SHP77 treated with DMSO at 0.1 percent for 48 hours (cell line): ENCODE results near the gene AKR1C8.
"Not testable (repeated sequence)": the region's sequence is repeated elsewhere in the genome, so short reads cannot be mapped to it uniquely, and the experiment has no call there.

Experiments
- DNase-seq: peaks from one replicate; lab custom pipeline; 2025; lab: John Stamatoyannopoulos, UW

The AKR1C8 gene

DNA sequence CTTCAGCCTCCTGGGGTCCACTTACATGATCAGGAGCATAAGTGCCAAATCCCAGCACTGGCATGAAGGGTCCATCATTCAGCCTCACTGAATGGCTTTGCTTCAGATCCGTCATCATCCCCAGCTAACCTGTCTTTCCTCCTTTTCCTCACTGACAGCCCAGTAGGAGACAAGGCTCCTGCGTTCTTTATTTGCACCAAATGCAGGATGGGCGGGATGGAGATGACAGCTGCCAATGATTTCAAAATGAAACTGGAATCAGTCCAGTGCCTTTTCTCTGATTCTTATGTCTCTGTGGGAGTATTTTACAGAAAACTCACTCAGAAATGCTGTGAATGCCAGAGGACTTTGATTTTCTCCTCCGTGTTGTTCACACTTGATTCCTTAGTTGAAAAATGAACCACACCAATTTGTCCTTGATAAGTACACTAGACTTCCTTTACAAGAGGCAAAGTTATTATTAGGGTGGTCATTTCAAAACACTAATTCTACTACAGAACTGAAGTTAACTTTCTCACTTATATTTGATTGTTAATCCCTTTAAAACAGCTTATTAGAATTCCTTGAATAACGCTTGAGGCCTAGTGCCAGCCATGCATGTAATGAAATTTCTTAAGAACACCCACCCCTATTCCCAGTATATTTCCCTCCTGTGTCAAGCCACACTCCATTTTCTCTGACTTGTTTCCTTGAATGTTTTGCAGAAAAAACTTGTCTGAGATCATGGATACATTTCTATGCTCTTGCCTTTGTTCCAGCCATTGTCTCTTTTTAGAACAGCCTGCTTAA, at the start of gene AKR1C8:
TSS of gene AKR1C8 (minus strand) at position 164 of the 789 bp plus-strand sequence. CDS start at position 118, 46 bp downstream.
- no peak for DNase-seq

DNA sequence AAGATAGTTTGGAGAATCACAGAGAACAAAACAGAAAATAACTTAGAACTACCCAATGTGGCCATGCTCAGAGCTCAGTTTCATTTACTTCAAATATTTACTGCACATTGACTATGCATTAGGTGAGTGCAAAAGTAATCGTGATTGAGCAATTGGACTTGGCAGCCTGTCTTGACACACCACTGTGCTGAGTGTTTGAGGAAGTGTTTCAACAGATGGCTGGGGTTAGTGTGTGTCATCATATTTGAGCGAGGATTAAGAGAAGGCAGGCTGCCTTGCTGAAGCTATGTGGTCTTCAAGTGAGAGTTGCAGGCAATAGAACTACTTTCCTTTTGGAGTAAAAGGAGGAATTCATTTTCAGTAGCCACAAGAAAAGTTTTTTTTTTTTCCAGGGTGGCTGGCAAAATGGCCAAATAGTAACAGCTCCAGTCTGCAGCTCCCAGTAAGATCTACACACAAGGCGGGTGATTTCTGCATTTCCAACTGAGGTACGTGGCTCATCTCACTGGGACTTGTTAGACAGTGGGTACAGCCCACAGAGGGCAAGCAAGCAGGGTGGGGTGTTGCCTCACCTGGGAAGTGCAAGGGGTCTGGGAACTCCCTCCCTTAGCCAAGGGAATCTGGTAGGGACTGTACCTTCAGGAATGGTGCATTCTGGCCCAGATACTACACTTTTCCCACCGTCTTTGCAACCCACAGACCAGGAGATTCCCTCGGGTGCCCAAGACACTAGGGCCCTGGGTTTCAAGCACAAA, 49.3 kb upstream of the AKR1C8 start:
- peak; percentile 8 for DNase-seq

DNA sequence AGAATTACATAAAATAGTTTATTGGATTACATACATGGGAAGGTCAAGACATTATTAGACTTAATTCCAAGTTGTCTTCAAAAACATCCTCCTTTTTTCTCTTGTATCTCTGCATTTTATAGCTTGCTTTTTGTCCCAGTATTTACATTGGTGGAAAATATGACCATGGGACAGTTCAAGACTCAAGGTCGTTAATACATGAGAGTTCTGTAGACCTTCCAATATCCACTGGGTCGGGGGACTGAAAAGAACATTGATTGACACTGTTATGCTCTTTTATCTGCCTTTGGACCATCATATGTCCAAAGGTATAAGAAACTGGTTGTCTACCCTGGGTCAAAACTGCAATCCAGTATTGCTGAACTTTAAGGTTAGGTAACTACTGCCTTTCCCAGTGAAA, 48.4 kb upstream of the AKR1C8 start:
- DNase-seq = no peak

DNA sequence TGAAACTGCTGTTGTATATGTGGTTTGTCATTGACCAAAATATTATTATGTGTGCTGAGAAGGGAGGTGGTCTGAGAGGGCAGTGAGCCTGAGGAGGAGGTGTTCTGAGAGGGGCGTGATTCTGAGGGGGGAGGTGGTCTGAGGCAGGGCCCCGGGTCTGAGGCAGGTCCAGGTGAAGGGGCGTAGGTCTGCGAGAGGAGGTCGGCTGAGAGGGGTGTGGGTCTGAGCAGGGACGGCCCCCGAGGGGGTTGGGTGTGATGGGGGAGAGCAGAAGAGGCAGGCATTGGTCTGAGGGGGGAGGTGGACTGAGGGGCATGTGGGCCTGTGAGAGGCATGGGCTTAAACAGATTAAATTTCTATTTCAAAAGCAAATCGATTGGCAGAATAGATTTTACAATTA, 44.1 kb upstream of the AKR1C8 start:
- DNase-seq = no peak

GRCh38 chr10:5222942-5223341, 38.0 kb upstream of the AKR1C8 start:
- peak; percentile 8 for DNase-seq

- DNase-seq = no peak
These were observed 34.3 kb upstream of the AKR1C8 start for GRCh38 chr10:5219262-5219661.

DNA sequence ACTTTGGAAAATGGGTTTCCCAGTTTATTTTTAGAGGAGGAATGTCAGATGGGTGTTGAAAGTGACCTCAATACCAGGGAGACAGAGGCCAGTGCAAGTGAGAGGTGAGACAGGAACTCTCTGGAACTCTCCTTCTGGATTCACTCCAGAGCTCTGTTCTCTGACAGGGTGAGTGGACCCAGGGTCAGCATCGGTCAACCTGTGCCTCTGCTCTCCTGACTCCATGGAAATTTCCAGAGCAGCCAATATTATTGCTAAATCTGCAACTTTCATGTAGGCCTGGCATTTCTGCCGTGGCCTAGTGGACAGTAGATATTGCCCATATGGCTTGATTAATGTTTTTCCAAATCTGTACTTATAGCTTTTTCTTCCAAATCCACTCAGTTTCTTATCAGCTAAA, 31.9 kb upstream of the AKR1C8 start:
- no peak for DNase-seq

DNA sequence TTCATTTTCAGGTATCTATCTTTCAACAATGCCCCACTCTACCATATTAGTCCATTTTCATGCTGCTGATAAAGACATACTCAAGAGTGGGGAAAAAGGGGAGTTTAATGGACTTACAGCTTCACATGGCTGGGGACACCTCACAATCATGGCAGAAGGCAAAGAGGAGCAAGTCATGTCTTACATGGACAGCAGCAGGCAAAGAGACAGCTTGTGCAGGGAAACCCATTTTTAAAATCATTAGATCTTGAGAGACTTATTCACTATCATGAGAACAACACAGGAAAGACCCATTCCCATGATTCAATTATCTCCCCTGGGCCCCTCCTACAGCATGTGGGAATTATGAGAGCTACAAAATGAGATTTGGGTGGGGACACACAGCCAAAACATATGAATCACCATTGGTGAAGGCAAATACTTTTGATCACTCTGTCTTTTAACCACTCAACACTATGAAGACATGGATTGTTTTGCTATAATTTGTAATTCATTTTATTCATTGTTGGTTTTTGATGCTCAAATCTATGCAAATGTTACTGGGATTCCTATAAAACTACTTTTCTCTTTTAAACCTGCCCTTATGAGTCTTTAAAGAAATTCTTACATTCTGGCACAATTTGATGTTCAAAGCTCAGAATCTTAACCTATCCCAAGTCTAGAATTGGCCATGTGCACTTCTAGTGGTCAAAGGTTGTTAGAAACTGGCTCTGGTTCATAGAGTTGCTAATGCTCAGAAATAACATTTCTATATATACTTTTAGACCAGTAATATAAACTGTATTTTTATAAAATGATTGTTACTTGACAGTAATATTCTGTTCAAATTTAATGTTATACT, 27.0 kb upstream of the AKR1C8 start:
- no peak for DNase-seq

DNA sequence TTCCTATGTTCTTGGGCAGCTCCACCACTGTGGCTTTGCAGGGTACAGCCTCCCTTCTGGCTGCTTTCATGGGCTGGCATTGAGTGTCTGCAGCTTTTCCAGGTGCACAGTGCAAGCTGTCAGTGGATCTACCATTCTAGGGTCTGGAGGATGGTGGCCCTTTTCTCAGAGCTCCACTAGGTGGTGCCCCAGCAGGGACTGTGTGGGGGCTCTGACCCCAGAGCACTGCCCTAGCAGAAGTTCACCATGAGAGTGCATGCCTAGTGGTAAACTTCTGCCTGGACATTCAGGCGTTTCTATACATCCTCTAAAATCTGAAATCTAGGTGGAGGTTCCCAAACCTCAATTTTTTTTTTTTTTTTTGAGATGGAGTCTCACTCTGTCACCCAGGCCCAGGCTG, 25.3 kb upstream of the AKR1C8 start:
- DNase-seq = not testable (repeated sequence)

DNA sequence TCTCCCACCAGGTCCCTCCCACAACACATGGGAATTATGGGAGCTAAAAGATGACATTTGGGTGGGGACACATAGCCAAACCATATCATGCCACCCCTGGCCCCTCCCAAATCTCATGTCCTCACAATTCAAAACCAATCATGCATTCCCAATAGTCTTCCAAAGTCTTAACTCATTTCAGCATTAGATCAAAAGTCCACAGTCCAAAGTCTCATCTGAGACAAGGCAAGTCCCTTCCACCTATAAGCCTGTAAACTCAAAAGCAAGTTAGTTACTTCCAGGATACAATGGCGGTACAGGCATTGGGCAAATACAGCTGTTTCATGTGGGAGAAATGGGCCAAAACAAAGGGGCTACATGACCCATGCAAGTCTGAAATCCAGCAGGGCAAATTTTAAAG, 24.8 kb upstream of the AKR1C8 start:
- not testable (repeated sequence) for DNase-seq

GRCh38 chr10:5206799-5207198, 21.8 kb upstream of the AKR1C8 start:
- no peak for DNase-seq

DNA sequence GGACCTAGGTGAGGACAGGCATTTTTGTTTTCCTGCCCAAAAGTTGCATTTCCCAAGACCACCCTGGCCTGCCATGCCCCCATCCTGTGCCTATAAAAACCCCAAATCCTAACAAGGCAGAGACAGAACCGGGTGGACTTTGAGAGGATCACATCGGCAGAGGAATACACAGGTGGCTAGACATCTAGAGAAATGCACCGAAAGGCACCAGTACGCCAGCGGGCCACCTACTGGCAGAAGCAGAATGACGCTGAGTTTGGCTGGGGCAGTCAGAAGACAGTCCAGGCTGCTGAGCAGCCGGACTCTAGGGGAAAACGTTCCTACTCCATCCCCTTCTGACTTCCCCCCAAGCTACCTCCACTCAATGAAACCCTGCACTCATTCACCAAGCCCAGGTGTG, 14.4 kb upstream of the AKR1C8 start:
- DNase-seq = no peak

- no peak for DNase-seq
These were observed 13.4 kb upstream of the AKR1C8 start for GRCh38 chr10:5198386-5198785.

GRCh38 chr10:5196702-5197113, 11.8 kb upstream of the AKR1C8 start, which contains the start of gene AKR1C4:
AKR1C4 (plus strand) TSS chr10:5196837; CDS start chr10:5196868, 31 bp downstream.
- no peak for DNase-seq

DNA sequence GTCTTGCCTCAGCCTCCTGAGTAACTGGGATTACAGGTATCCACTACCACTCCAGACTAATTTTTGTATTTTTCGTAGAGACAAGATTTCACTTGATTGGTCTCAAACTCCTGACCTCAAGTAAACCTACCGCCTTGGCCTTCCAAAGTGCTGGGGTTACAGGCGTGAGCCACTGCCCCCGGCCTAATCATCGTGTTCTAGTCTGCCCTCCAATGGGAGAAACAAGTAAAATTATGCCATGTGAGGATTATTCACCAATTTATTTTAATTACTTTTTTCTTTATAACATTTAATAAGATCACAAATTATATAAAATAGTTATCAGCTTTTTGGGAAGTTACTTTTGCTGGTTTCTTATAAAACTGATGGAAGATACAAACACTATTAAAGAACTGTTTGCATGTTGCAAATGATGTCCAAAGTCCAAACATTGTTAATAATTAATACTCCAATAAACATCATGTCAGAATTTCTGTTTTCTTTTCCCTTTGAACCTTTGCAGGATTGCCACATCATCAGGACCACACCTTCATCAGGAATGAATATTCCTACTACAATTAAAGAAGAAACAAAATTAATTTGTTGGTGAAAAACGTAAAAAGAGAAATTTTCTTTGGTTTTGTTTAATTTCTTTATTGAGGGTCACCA, 10.9 kb upstream of the AKR1C8 start:
- DNase-seq = no peak

GRCh38 chr10:5194431-5194830, 9.5 kb upstream of the AKR1C8 start:
- DNase-seq = no peak

GRCh38 chr10:5188358-5188757, 3.4 kb upstream of the AKR1C8 start:
- no peak for DNase-seq

- no peak for DNase-seq
These were observed 2.9 kb upstream of the AKR1C8 start for GRCh38 chr10:5187867-5188266.

DNA sequence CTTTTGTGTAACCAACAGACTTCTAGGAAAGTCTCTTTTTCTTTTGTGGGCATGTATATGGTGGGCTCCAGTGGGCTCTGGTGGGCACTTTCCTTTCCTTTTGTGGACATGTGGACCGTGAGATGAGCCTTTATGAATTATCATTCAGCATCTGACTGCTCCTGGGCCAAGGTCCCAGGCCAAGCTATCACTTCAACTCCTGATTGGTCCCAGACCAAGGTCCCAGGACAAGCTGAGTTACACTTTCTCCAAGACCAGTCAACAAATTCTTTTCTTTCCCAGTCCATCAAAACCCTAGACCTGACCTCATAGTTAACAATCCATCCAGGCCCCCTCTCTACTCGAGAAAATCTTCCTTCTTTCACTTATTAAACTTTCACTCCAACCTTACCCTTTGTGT, 1.0 kb downstream of the AKR1C8 start:
- no peak for DNase-seq

GRCh38 chr10:5180503-5180902, 4.4 kb downstream of the AKR1C8 start:
- DNase-seq = not testable (repeated sequence)

DNA sequence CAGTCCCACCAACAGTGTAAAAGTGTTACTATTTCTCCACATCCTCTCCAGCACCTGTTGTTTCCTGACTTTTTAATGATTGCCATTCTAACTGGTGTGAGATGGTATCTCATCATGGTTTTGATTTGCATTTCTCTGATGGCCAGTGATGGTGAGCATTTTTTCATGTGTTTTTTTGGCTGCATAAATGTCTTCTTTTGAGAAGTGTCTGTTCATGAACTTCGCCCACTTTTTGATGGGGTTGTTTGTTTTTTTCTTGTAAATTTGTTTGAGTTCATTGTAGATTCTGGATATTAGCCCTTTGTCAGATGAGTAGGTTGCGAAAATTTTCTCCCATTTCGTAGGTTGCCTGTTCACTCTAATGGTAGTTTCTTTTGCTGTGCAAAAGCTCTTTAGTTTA, 9.4 kb downstream of the AKR1C8 start:
- not testable (repeated sequence) for DNase-seq

DNA sequence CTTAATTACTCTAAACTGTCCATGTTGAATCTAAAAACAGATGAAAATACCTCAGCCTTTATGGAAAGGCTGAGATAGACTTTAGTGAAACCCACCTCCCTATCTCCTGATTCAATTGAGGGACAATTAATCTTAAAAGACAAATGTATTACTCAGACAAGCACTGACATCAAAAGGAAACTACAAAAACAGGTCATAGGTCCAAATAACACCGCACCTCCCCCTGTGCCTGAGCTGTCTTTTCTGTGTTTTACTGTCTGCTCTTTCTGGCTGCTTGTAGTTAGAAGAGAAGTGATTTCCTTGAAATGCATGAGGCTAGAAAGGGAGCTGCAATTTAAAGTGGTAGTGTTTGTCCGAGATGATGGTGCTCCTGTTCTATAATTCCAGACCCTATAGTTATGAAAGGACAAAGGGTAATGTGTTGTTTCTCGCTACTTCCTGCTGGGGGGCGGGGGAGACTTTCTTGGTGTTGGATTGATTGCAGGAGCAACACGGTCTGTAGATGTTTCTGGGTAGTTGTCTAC, 16.0 kb downstream of the AKR1C8 start:
- no peak for DNase-seq
